Neuronal stem cell (in vitro differentiated cells): ENCODE data around the gene CHST11.

Experiments used
- DNase-seq: peaks from one replicate; pipeline ENCODE4 v3.0.0-alpha.2; 2013; ENCODE audit warnings: low spot score
- H2AFZ ChIP-seq: one replicate; pipeline ENCODE4 v1.6.1; 2013; ENCODE audit warnings: mild to moderate bottlenecking, low read length, inconsistent platforms
- H2AK5ac ChIP-seq: 2 replicates; pipeline ENCODE4 v1.6.1; 2013; ENCODE audit warnings: low read depth, mild to moderate bottlenecking, inconsistent platforms, low read length, moderate library complexity, mixed read lengths
- H2BK120ac ChIP-seq: 2 replicates; pipeline ENCODE4 v1.6.1; 2013; ENCODE audit warnings: low read depth, mild to moderate bottlenecking, inconsistent platforms, low read length, moderate library complexity, mixed read lengths
- H2BK12ac ChIP-seq: one replicate; pipeline ENCODE4 v1.6.1; 2013; ENCODE audit warnings: low read length, inconsistent platforms
- H2BK15ac ChIP-seq: 2 replicates; pipeline ENCODE4 v1.6.1; 2013; ENCODE audit warnings: mild to moderate bottlenecking, low read length, inconsistent platforms, mixed read lengths
- H2BK5ac ChIP-seq: one replicate; pipeline ENCODE4 v1.6.1; 2013; ENCODE audit warnings: inconsistent platforms, mild to moderate bottlenecking, low read length, moderate library complexity
- H3K14ac ChIP-seq: one replicate; pipeline ENCODE4 v1.6.1; 2013; ENCODE audit warnings: low read length, inconsistent platforms
- H3K18ac ChIP-seq: 2 replicates; pipeline ENCODE4 v1.6.1; 2013; ENCODE audit warnings: low read length, inconsistent platforms
- H3K23ac ChIP-seq: 2 replicates; pipeline ENCODE4 v1.6.1; 2013; ENCODE audit warnings: low read depth, mild to moderate bottlenecking, mixed read lengths, low read length, inconsistent platforms; ENCODE audit not compliant: poor library complexity
- H3K27ac ChIP-seq: replicated peaks from 3 replicates; pipeline ENCODE4 v1.5.1; 2013; ENCODE audit warnings: low read length, inconsistent platforms
- H3K27me3 ChIP-seq, 3 experiments: 2 replicates each; pipeline ENCODE4 v1.6.1; 2013; ENCODE audit warnings: low read length in 3 of 3, mild to moderate bottlenecking in 2 of 3, inconsistent platforms in 1 of 3, low read depth in 1 of 3, mixed read lengths in 1 of 3, moderate library complexity in 1 of 3; ENCODE audit not compliant: control insufficient read depth in 3 of 3, insufficient read depth in 3 of 3
- H3K36me3 ChIP-seq, 2 donors: replicated peaks in 1 of 2; 2 replicates each; pipeline ENCODE4 v1.6.1; 2013; ENCODE audit warnings: low read length in 2 of 2; ENCODE audit not compliant: control insufficient read depth in 2 of 2, insufficient read depth in 2 of 2
- H3K4ac ChIP-seq: 2 replicates; pipeline ENCODE4 v1.6.1; 2013; ENCODE audit warnings: inconsistent platforms, mild to moderate bottlenecking, low read length, moderate library complexity
- H3K4me1 ChIP-seq, 2 donors: 1 replicate in 1 of 2; 2 replicates in 1 of 2; pipeline ENCODE4 v1.6.1; 2013; ENCODE audit warnings: low read length in 2 of 2, low read depth in 1 of 2; ENCODE audit not compliant: control insufficient read depth in 2 of 2, insufficient read depth in 1 of 2
- H3K4me2 ChIP-seq: one replicate; pipeline ENCODE4 v1.6.1; 2013; ENCODE audit warnings: mild to moderate bottlenecking, low read length, inconsistent platforms; ENCODE audit not compliant: insufficient read depth, poor library complexity, severe bottlenecking
- H3K4me3 ChIP-seq, 2 donors: 2 replicates each; pipeline ENCODE4 v1.5.1; 2013; ENCODE audit warnings: low read length in 2 of 2, mild to moderate bottlenecking in 2 of 2, inconsistent platforms in 1 of 2, moderate library complexity in 1 of 2
- H3K79me1 ChIP-seq: one replicate; pipeline ENCODE4 v1.6.1; 2013; ENCODE audit warnings: low read depth, mild to moderate bottlenecking, inconsistent platforms, low read length, moderate library complexity
- H3K9ac ChIP-seq: one replicate; pipeline ENCODE4 v1.6.1; 2013; ENCODE audit warnings: mild to moderate bottlenecking, low read depth, low read length, inconsistent platforms; ENCODE audit not compliant: poor library complexity
- H3K9me3 ChIP-seq, 2 donors: replicated peaks in 1 of 2; 2 replicates each; pipeline versions ENCODE3 to v1.6.1; 2013; ENCODE audit warnings: low read length in 2 of 2, mild to moderate bottlenecking in 2 of 2, inconsistent platforms in 1 of 2, low read depth in 1 of 2, mixed read lengths in 1 of 2, moderate library complexity in 1 of 2; ENCODE audit not compliant: control insufficient read depth in 2 of 2, insufficient read depth in 1 of 2
- H4K8ac ChIP-seq: one replicate; pipeline ENCODE4 v1.6.1; 2013; ENCODE audit warnings: low read depth, mild to moderate bottlenecking, inconsistent platforms, low read length, moderate library complexity
- H4K91ac ChIP-seq: one replicate; pipeline ENCODE4 v1.6.1; 2013; ENCODE audit warnings: low read length, low read depth, mild to moderate bottlenecking, inconsistent platforms; ENCODE audit not compliant: poor library complexity
- WGBS, 2 donors: extraction: QIAGEN DNeasy Blood & Tissue Kit; methylation state at CpG; one replicate each; pipeline ENCODE4 v1.1.7; 2013; ENCODE audit warnings: missing lambda C conversion rate in 2 of 2, mixed read lengths in 1 of 2; ENCODE audit not compliant: insufficient read length in 2 of 2, insufficient replicate concordance in 1 of 2; ENCODE audit errors: extremely low coverage in 2 of 2; 5-methylcytosine and 5-hydroxymethylcytosine counted together

Gene CHST11

DNA sequence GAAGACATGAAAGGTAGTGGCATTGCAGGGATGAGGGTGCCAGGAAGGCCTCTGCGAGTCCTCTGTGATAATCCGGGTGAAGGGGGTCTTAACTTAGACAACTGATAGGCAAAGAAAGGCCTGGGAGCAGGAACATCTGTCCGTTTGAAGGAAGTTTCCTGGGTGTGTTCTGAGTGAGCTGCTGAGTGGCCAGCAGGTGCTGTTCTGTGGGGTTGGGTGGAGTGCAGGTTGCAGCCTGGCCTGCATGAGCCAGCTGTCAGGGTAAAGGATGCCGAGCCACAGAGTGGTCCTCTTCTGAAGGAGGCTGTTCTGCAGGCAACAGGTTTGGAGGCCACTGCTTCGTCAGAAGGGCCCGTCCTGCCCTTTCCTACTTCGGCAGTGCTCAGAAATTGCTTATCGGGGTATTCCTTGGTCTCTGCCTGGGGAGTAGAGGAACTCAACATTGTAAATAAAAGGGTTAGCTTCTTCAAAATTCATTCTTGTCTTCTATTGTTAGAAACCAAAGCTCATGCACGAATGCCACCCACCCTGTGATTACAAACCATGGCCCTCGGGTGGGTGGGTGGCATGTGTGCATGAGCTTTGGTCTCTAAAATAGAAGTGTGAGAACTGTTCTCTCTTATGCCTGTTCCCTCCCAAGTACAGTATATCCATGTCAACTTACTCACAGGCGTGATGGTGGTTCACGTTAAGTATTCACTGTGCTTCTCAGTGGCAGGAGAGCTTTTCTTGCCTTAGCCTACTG lies 118.9 kb downstream of the CHST11 start:
- Histone ChIP-seq H3K4me3 (no peak overlapping the region), H3K9ac (no peak overlapping the region), H4K8ac (no peak overlapping the region), H3K4me2 (no peak overlapping the region), H3K14ac (no peak overlapping the region), H3K23ac (peak overlapping the region; percentile 81), H2AFZ (no peak overlapping the region), H3K4me1 (peaks cover 4 to 10% of the 10 kb centered on the region in 2 donors), H2BK5ac (peak overlapping the region; percentile 53), H4K91ac (no peak overlapping the region), H2BK12ac (no peak overlapping the region), H3K27me3 (no peaks in the 10 kb centered on the region), H3K18ac (peak overlapping the region; percentile 35), H3K79me1 (peaks cover 2% of the 10 kb centered on the region), H3K9me3 (no peaks in the 10 kb centered on the region), H3K27ac (no peak overlapping the region), H2BK120ac (no peak overlapping the region), H3K4ac (no peak overlapping the region), H2AK5ac (peak overlapping the region; percentile 10), H3K36me3 (no peaks in the 10 kb centered on the region), H2BK15ac (no peak overlapping the region)
- no CpG with 5 or more reads among the region's 12 CpGs for WGBS, 2 donors
- DNase-seq, result no peak

- Histone ChIP-seq H4K91ac (no peak overlapping the region), H3K79me1 (peaks cover 2% of the 10 kb centered on the region), H3K4ac (no peak overlapping the region), H3K27ac (no peak overlapping the region), H3K27me3 (no peaks in the 10 kb centered on the region), H4K8ac (no peak overlapping the region), H3K9me3 (no peaks in the 10 kb centered on the region), H3K4me1 (peaks cover 4 to 10% of the 10 kb centered on the region in 2 donors), H2BK5ac (no peak overlapping the region), H3K23ac (no peak overlapping the region), H2BK15ac (no peak overlapping the region), H3K14ac (no peak overlapping the region), H2AFZ (no peak overlapping the region), H3K4me2 (no peak overlapping the region), H3K9ac (no peak overlapping the region), H2BK120ac (no peak overlapping the region), H2AK5ac (no peak overlapping the region), H3K18ac (no peak overlapping the region), H3K36me3 (no peaks in the 10 kb centered on the region), H3K4me3 (no peak overlapping the region), H2BK12ac (no peak overlapping the region)
- no CpG with 5 or more reads among the region's 6 CpGs for WGBS, 2 donors
- DNase-seq, result no peak
These were observed 119.5 kb downstream of the CHST11 start for GRCh38 chr12:104576187-104576778.

DNA sequence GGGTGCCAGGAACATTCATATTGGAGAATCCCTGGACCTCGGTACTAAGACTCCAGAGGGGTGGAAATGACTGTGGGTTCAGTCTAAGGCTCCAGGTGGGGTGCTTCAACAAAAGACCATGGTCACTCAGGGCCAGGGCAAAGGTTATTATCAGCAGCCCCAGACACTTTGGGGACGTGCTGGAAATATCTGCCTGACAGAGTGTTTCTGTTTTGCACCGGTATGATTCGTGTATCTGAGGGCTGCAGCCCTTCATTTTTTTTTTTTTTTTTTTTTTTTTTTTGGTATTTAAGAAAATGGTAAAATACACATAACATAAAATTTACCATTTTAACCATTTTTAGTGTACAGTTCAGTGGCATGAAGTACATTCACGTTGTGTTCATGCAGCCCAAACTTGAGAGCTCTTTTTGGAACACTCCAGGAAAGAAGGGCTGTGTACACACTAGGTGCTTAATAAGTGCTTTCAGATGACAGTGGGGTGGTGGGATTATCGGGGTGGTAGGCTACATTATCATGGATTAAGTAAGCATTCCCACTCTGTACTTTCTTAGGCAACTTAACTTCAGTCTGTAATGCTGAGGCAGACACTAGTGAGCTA lies 120.3 kb downstream of the CHST11 start:
- Histone ChIP-seq H3K27ac (no peak overlapping the region), H4K8ac (no peak overlapping the region), H3K4me3 (no peak overlapping the region), H3K4me2 (no peak overlapping the region), H3K18ac (no peak overlapping the region), H3K9ac (no peak overlapping the region), H3K36me3 (no peaks in the 10 kb centered on the region), H4K91ac (no peak overlapping the region), H3K9me3 (no peaks in the 10 kb centered on the region), H2BK12ac (no peak overlapping the region), H3K23ac (no peak overlapping the region), H3K4me1 (peaks cover 4 to 10% of the 10 kb centered on the region in 2 donors), H2AK5ac (no peak overlapping the region), H3K4ac (no peak overlapping the region), H3K14ac (no peak overlapping the region), H2BK5ac (no peak overlapping the region), H2AFZ (no peak overlapping the region), H3K27me3 (no peaks in the 10 kb centered on the region), H2BK120ac (no peak overlapping the region), H2BK15ac (no peak overlapping the region), H3K79me1 (peaks cover 2% of the 10 kb centered on the region)
- no CpG with 5 or more reads among the region's 6 CpGs for WGBS, 2 donors
- no peak for DNase-seq

DNA sequence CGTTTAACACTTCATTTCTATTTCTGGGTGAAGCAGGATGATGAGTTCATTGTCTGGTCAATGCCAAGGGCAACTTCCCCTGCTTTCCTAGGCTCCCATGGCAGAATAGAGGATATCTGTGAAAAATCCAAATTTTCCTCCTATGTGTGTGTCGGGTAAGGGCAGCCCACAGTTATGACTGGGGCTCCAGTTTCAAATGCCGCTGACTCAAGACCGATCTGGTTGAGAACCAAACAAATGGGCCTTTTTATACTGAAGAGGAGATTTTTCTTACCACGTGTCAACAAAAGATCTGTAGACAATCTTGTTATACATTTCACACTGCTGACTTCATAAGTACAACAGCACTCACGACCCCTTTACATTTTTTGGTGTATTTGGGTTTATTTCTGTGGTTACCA lies 120.8 kb downstream of the CHST11 start:
- H3K4me3 ChIP-seq, result no peak overlapping the region
- H2BK15ac ChIP-seq, result no peak overlapping the region
- no peak overlapping the region for H3K4ac ChIP-seq
- H2AK5ac ChIP-seq, result no peak overlapping the region
- no peak overlapping the region for H3K23ac ChIP-seq
- H2AFZ ChIP-seq, result no peak overlapping the region
- H3K27ac ChIP-seq, result no peak overlapping the region
- H3K36me3 ChIP-seq, result no peaks in the 10 kb centered on the region
- H4K8ac ChIP-seq, result no peak overlapping the region
- H3K18ac ChIP-seq, result no peak overlapping the region
- peaks cover 4 to 10% of the 10 kb centered on the region in 2 donors for H3K4me1 ChIP-seq
- WGBS, 2 donors, result no CpG with 5 or more reads among the region's 6 CpGs
- H3K14ac ChIP-seq, result no peak overlapping the region
- H3K27me3 ChIP-seq, result no peaks in the 10 kb centered on the region
- H2BK5ac ChIP-seq, result no peak overlapping the region
- H3K9me3 ChIP-seq, result no peaks in the 10 kb centered on the region
- no peak overlapping the region for H3K9ac ChIP-seq
- no peak overlapping the region for H3K4me2 ChIP-seq
- no peak overlapping the region for H2BK12ac ChIP-seq
- no peak overlapping the region for H2BK120ac ChIP-seq
- no peak overlapping the region for H4K91ac ChIP-seq
- H3K79me1 ChIP-seq, result peaks cover 2% of the 10 kb centered on the region
- no peak for DNase-seq
